GM23248 (cell line): ENCODE results near the gene MMS22L. TPM values are rescaled to one million over a fixed set of nuclear protein-coding genes. Genes with fewer than 3 reads are reported as not detected.

ENCODE experiments used
- DNase-seq: peaks from one replicate; pipeline ENCODE4 v3.0.0-alpha.2; 2015
- H2AFZ ChIP-seq: fragments of 200-600 bp; sonication (generic); 2 replicates; pipeline ENCODE4 v1.6.1; 2016; ENCODE audit warnings: antibody characterized with exemption
- H3F3A ChIP-seq: fragments of 200-600 bp; sonication (generic); 2 replicates; pipeline ENCODE4 v1.6.1; 2016; ENCODE audit warnings: mild to moderate bottlenecking, antibody characterized with exemption, mixed run types; ENCODE audit not compliant: insufficient read depth
- H3K27ac ChIP-seq: fragments of 200-600 bp; sonication (generic); 2 replicates; pipeline ENCODE4 v1.5.1; 2016; ENCODE audit warnings: mild to moderate bottlenecking
- H3K27me3 ChIP-seq: fragments of 200-600 bp; sonication (generic); replicated peaks from 2 replicates; pipeline ENCODE4 v1.6.1; 2016; ENCODE audit warnings: mild to moderate bottlenecking; ENCODE audit not compliant: insufficient read depth
- H3K36me3 ChIP-seq: fragments of 200-600 bp; sonication (generic); 2 replicates; pipeline ENCODE4 v1.6.1; 2016; ENCODE audit warnings: low read depth, mild to moderate bottlenecking
- H3K4me1 ChIP-seq: fragments of 200-600 bp; sonication (generic); 2 replicates; pipeline ENCODE4 v1.6.1; 2016; ENCODE audit warnings: mild to moderate bottlenecking; ENCODE audit not compliant: insufficient read depth
- H3K4me2 ChIP-seq: fragments of 200-600 bp; sonication (generic); one replicate; pipeline ENCODE4 v1.6.1; 2016; ENCODE audit warnings: mild to moderate bottlenecking; ENCODE audit not compliant: unreplicated experiment
- H3K4me3 ChIP-seq: fragments of 200-600 bp; sonication (generic); 2 replicates; pipeline ENCODE4 v1.5.1; 2016; ENCODE audit warnings: mild to moderate bottlenecking
- H3K79me2 ChIP-seq: fragments of 200-600 bp; sonication (generic); 2 replicates; pipeline ENCODE4 v1.6.1; 2016; ENCODE audit warnings: mild to moderate bottlenecking; ENCODE audit not compliant: insufficient read depth
- H3K9ac ChIP-seq: fragments of 200-600 bp; sonication (generic); 2 replicates; pipeline ENCODE4 v1.6.1; 2016; ENCODE audit warnings: mild to moderate bottlenecking
- H3K9me2 ChIP-seq: fragments of 200-600 bp; sonication (generic); 2 replicates; pipeline ENCODE4 v1.6.1; 2016; ENCODE audit warnings: mixed run types, mild to moderate bottlenecking, moderate library complexity; ENCODE audit not compliant: insufficient read depth
- H3K9me3 ChIP-seq: fragments of 200-600 bp; sonication (generic); one replicate; pipeline ENCODE4 v1.6.1; 2017; ENCODE audit warnings: low read depth
- H4K20me1 ChIP-seq: fragments of 200-600 bp; sonication (generic); 2 replicates; pipeline ENCODE4 v1.6.0; 2016; ENCODE audit not compliant: insufficient read depth
- EZH2 ChIP-seq: fragments of 200-600 bp; sonication (generic); IDR thresholded peaks from 2 replicates; pipeline ENCODE4 v1.6.1; 2018; ENCODE audit warnings: antibody characterized with exemption, mild to moderate bottlenecking; ENCODE audit not compliant: insufficient read depth, poor library complexity, severe bottlenecking
- EZH2phosphoT487 ChIP-seq: fragments of 200-600 bp; sonication (generic); IDR thresholded peaks from 2 replicates; pipeline ENCODE4 v1.6.1; 2018; ENCODE audit warnings: antibody characterized with exemption, moderate library complexity, mild to moderate bottlenecking, low read depth; ENCODE audit not compliant: insufficient read depth
- WGBS, 2 experiments: methylation state at CpG; one replicate each; pipeline ENCODE4 v1.1.6; 2015 to 2017; ENCODE audit warnings: low lambda C conversion rate in 2 of 2, low coverage in 1 of 2; ENCODE audit errors: missing lambda C conversion rate in 2 of 2; 5-methylcytosine and 5-hydroxymethylcytosine counted together
- in situ Hi-C: fragments of 300-500 bp; cut with MboI; formaldehyde crosslinking; loops from 2 replicates; pipeline ENCODE4 v1.15.0; 2020
- polyA plus RNA-seq: library from polyadenylated mRNA; unstranded; fragments of >200 nt; fragmentation: Nextera tagmentation; extraction: Ambion mirVana; gene quantifications from 2 replicates; pipeline ENCODE4 v1.2.1, GENCODE V29; 2016
- total RNA-seq: library from RNA; depleted of rRNA; stranded (reverse); fragments of >200 nt; shearing (Covaris generic); gene quantifications from 2 replicates; pipeline ENCODE4 v1.2.3, GENCODE V29; 2014

The MMS22L gene
- total and polyA plus RNA-seq, 2 experiments from 2014 or later, result 4.1 to 12.9 TPM

- H3K4me3 ChIP-seq, result no peak overlapping the region
- no peak overlapping the region for H3K4me2 ChIP-seq
- H3K79me2 ChIP-seq, result no peaks in the 10 kb centered on the region
- no peaks in the 10 kb centered on the region for H3K4me1 ChIP-seq
- TF ChIP-seq EZH2 (no peak), EZH2phosphoT487 (no peak)
- in situ Hi-C loops, result no loop called here
- WGBS, 2 experiments, result 77 to 87% methylated on average over 7 to 8 of the region's 8 CpGs
- H3K9me2 ChIP-seq, result no peaks in the 10 kb centered on the region
- H3K36me3 ChIP-seq, result no peaks in the 10 kb centered on the region
- no peak overlapping the region for H3K27ac ChIP-seq
- no peak overlapping the region for H2AFZ ChIP-seq
- no peaks in the 10 kb centered on the region for H4K20me1 ChIP-seq
- H3K27me3 ChIP-seq, result peaks cover under 1% of the 10 kb centered on the region; the same call in 1 of the 2 replicates
- H3F3A ChIP-seq, result no peaks in the 10 kb centered on the region
- no peaks in the 10 kb centered on the region for H3K9me3 ChIP-seq
- DNase-seq, result no peak
- H3K9ac ChIP-seq, result no peak overlapping the region
Measured at GRCh38 chr6:97111243-97111642, 171.8 kb downstream of the MMS22L start.

DNA sequence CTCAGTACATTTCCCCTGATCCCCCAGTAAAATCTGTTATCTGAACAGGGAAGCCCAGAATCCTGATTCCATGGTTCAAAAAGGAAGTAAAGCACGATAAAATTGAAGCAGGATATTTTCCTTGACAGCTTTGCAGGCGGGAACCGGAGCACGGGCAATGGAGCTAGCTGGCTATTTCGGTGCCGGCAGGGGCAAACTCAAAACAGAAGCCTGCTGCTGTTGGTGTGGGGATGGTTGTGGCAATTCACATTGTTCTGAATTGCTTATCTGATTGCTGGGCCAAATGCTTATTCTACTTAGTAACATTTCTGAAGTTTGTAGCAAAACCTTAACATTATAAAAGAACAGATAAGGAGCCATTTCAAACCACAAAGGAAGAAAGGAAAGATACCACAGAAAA lies 172.4 kb downstream of the MMS22L start:
- H3K36me3 ChIP-seq, result no peaks in the 10 kb centered on the region
- no peak overlapping the region for H3K4me3 ChIP-seq
- no peaks in the 10 kb centered on the region for H3K9me2 ChIP-seq
- DNase-seq, result no peak
- H3F3A ChIP-seq, result no peaks in the 10 kb centered on the region
- no peak overlapping the region for H2AFZ ChIP-seq
- H3K4me2 ChIP-seq, result no peak overlapping the region
- H3K4me1 ChIP-seq, result peaks cover 3% of the 10 kb centered on the region; the same call in 1 of the 2 replicates
- H3K9ac ChIP-seq, result no peak overlapping the region
- H3K9me3 ChIP-seq, result no peaks in the 10 kb centered on the region
- H3K27me3 ChIP-seq, result peaks cover 2% of the 10 kb centered on the region; the same call in 1 of the 2 replicates
- H3K79me2 ChIP-seq, result no peaks in the 10 kb centered on the region
- in situ Hi-C loops, result no loop called here
- 75 to 86% methylated on average over 6 of the region's 6 CpGs for WGBS, 2 experiments
- no peak overlapping the region for H3K27ac ChIP-seq
- H4K20me1 ChIP-seq, result no peaks in the 10 kb centered on the region
- TF ChIP-seq EZH2, result no peak
- no peak for TF ChIP-seq EZH2phosphoT487

DNA sequence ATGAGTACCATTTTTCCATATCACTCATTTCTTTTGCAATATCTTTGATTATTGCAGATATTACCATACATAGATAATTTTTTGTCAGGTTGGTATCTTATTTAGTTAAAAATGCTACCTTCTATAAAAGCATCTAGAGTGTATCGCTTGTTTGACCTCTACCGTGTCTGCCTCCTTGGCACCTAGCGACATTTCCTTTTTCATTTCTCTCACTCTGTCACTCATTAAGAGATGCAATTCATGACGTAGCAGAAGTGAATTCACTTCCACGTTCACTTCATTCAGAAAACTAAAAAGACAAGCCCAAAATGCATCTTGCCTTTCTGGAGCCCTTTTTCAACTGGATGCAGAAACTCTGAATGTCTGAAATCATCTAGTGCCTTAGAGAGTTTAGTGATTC lies 172.9 kb downstream of the MMS22L start:
- H3K4me1 ChIP-seq, result peaks cover 4% of the 10 kb centered on the region; the same call in 1 of the 2 replicates
- WGBS, 2 experiments, result 64 to 70% methylated on average over 5 of the region's 5 CpGs
- DNase-seq, result no peak
- no peaks in the 10 kb centered on the region for H4K20me1 ChIP-seq
- in situ Hi-C loops, result no loop called here
- H3K9me3 ChIP-seq, result no peaks in the 10 kb centered on the region
- no peaks in the 10 kb centered on the region for H3K9me2 ChIP-seq
- H3K79me2 ChIP-seq, result no peaks in the 10 kb centered on the region
- H3K36me3 ChIP-seq, result no peaks in the 10 kb centered on the region
- H3F3A ChIP-seq, result no peaks in the 10 kb centered on the region
- no peak overlapping the region for H3K27ac ChIP-seq
- TF ChIP-seq EZH2phosphoT487 (no peak), EZH2 (no peak)
- peaks cover 2% of the 10 kb centered on the region; the same call in 1 of the 2 replicates for H3K27me3 ChIP-seq
- H3K4me2 ChIP-seq, result no peak overlapping the region
- H3K9ac ChIP-seq, result no peak overlapping the region
- H2AFZ ChIP-seq, result no peak overlapping the region
- no peak overlapping the region for H3K4me3 ChIP-seq

GRCh38 chr6:97109444-97109843 lies 173.6 kb downstream of the MMS22L start:
- no peak for DNase-seq
- WGBS, 2 experiments, result 68 to 72% methylated on average over 4 of the region's 4 CpGs
- H3F3A ChIP-seq, result no peaks in the 10 kb centered on the region

More at GRCh38 chr6:97109444-97109843, 173.6 kb downstream of the MMS22L start:
- Histone ChIP-seq H3K9me2 (no peaks in the 10 kb centered on the region), H3K27me3 (peaks cover 2% of the 10 kb centered on the region; the same call in 1 of the 2 replicates), H3K4me3 (no peak overlapping the region), H3K4me1 (peaks cover 4% of the 10 kb centered on the region; the same call in 1 of the 2 replicates), H3K9me3 (no peaks in the 10 kb centered on the region), H3K36me3 (no peaks in the 10 kb centered on the region), H3K79me2 (no peaks in the 10 kb centered on the region), H2AFZ (no peak overlapping the region), H3K27ac (no peak overlapping the region), H3K4me2 (no peak overlapping the region), H4K20me1 (no peaks in the 10 kb centered on the region), H3K9ac (no peak overlapping the region)
- TF ChIP-seq EZH2phosphoT487, result no peak
- no peak for TF ChIP-seq EZH2
- in situ Hi-C loops, result no loop called here
